Astrocyte (in vitro differentiated cells and primary cell): ENCODE data around the gene OCA2. TPM values are rescaled to one million over a fixed set of nuclear protein-coding genes. Genes with fewer than 3 reads are reported as not detected.

ENCODE experiments used
- DNase-seq: peaks from one replicate; pipeline ENCODE4 v3.0.0-alpha.2; 2010; ENCODE audit warnings: low read depth
- FAIRE-seq: peaks from 2 replicates; lab custom pipeline; 2011; peaks lifted over from hg19 to GRCh38; lab: Jason Lieb, UNC
- H2AFZ ChIP-seq: 2 replicates; pipeline ENCODE4 v1.6.0; 2012; ENCODE audit warnings: low read depth, low read length, inconsistent platforms
- H3K27ac ChIP-seq: 2 replicates; pipeline ENCODE4 v1.5.1; 2011; ENCODE audit warnings: low read depth, low read length, inconsistent platforms
- H3K27me3 ChIP-seq: 2 replicates; pipeline ENCODE4 v1.6.0; 2011; ENCODE audit warnings: low read length, inconsistent platforms; ENCODE audit not compliant: insufficient read depth
- H3K36me3 ChIP-seq: 2 replicates; pipeline ENCODE4 v1.5.1; 2011; ENCODE audit warnings: low read length, inconsistent platforms; ENCODE audit not compliant: insufficient read depth
- H3K4me1 ChIP-seq: 2 replicates; pipeline ENCODE4 v1.5.1; 2011; ENCODE audit warnings: low read length, inconsistent platforms; ENCODE audit not compliant: insufficient read depth
- H3K4me2 ChIP-seq: 2 replicates; pipeline ENCODE4 v1.6.0; 2012; ENCODE audit warnings: low read length, inconsistent platforms
- H3K4me3 ChIP-seq: 2 replicates; pipeline ENCODE4 v1.5.1; 2011; ENCODE audit warnings: low read depth, mild to moderate bottlenecking, low read length, inconsistent platforms; ENCODE audit not compliant: insufficient read depth
- H3K79me2 ChIP-seq: 2 replicates; pipeline ENCODE4 v1.6.0; 2012; ENCODE audit warnings: mild to moderate bottlenecking, low read length, inconsistent platforms; ENCODE audit not compliant: insufficient read depth
- H3K9ac ChIP-seq: 2 replicates; pipeline ENCODE4 v1.6.0; 2012; ENCODE audit warnings: mild to moderate bottlenecking, low read length, inconsistent platforms
- H3K9me3 ChIP-seq: 2 replicates; pipeline ENCODE4 v1.5.1; 2012; ENCODE audit warnings: low read depth, mild to moderate bottlenecking, low read length, inconsistent platforms; ENCODE audit not compliant: insufficient read depth
- H4K20me1 ChIP-seq: 2 replicates; pipeline ENCODE4 v1.6.0; 2012; ENCODE audit warnings: low read length, inconsistent platforms; ENCODE audit not compliant: insufficient read depth
- H3K27ac Mint-ChIP-seq: one replicate; pipeline ENCODE4 v1.8.0; 2021; ENCODE audit warnings: mild to moderate bottlenecking, mixed read lengths; ENCODE audit not compliant: unreplicated experiment
- H3K27me3 Mint-ChIP-seq: one replicate; pipeline ENCODE4 v1.8.0; 2021; ENCODE audit warnings: low read depth, mixed read lengths; ENCODE audit not compliant: unreplicated experiment
- H3K36me3 Mint-ChIP-seq: one replicate; pipeline ENCODE4 v1.8.0; 2021; ENCODE audit warnings: low read depth, mixed read lengths; ENCODE audit not compliant: unreplicated experiment
- H3K4me1 Mint-ChIP-seq: one replicate; pipeline ENCODE4 v1.8.0; 2021; ENCODE audit warnings: low read depth, mixed read lengths; ENCODE audit not compliant: unreplicated experiment
- H3K4me3 Mint-ChIP-seq: one replicate; pipeline ENCODE4 v1.8.0; 2021; ENCODE audit warnings: mild to moderate bottlenecking, moderate library complexity, mixed read lengths; ENCODE audit not compliant: unreplicated experiment
- H3K9me3 Mint-ChIP-seq: one replicate; pipeline ENCODE4 v1.8.0; 2021; ENCODE audit warnings: mild to moderate bottlenecking, mixed read lengths; ENCODE audit not compliant: unreplicated experiment
- CTCF ChIP-seq: IDR thresholded peaks from 2 replicates; pipeline ENCODE4 v1.5.1; 2011; ENCODE audit warnings: low read depth, mild to moderate bottlenecking, inconsistent platforms, low read length, moderate library complexity; ENCODE audit not compliant: insufficient read depth
- EZH2 ChIP-seq: IDR thresholded peaks from 2 replicates; pipeline ENCODE4 v1.6.1; 2012; ENCODE audit warnings: mild to moderate bottlenecking, low read length, inconsistent platforms; ENCODE audit not compliant: insufficient read depth
- total RNA-seq: library from RNA; stranded (reverse); gene quantifications from 2 replicates; pipeline ENCODE4 v1.2.1, GENCODE V29; 2021

Gene OCA2
- total RNA-seq, 1 donor from 2014 or later = 2.9 TPM

- FAIRE-seq = no peak
- H3K4me3 ChIP-seq = no peak overlapping the region
These were observed 4.2 kb downstream of the OCA2 start for GRCh38 chr15:28094732-28095521.

GRCh38 chr15:28093752-28094535 lies 5.2 kb downstream of the OCA2 start:
- TF ChIP-seq EZH2 (no peak), CTCF (no peak)
- no peak overlapping the region for H3K9ac ChIP-seq
- H4K20me1 ChIP-seq = peaks cover 12% of the 10 kb centered on the region
- H3K9me3 Mint-ChIP-seq = peaks cover 10% of the 10 kb centered on the region
- peaks cover 13% of the 10 kb centered on the region for H3K4me1 Mint-ChIP-seq
- FAIRE-seq = no peak
- H3K27ac ChIP-seq = no peak overlapping the region
- no peaks in the 10 kb centered on the region for H3K79me2 ChIP-seq
- H2AFZ ChIP-seq = no peak overlapping the region
- no peak overlapping the region for H3K4me3 ChIP-seq
- no peaks in the 10 kb centered on the region for H3K36me3 ChIP-seq
- no peak overlapping the region for H3K4me3 Mint-ChIP-seq
- no peak overlapping the region for H3K4me2 ChIP-seq
- peaks cover 10% of the 10 kb centered on the region for H3K27me3 ChIP-seq
- no peak overlapping the region for H3K27ac Mint-ChIP-seq
- H3K9me3 ChIP-seq = no peaks in the 10 kb centered on the region
- no peak for DNase-seq
- H3K36me3 Mint-ChIP-seq = peaks cover 5% of the 10 kb centered on the region
- peaks cover 20% of the 10 kb centered on the region for H3K4me1 ChIP-seq
- peaks cover 25% of the 10 kb centered on the region for H3K27me3 Mint-ChIP-seq

More at GRCh38 chr15:28094732-28095521, 4.2 kb downstream of the OCA2 start:
- Histone ChIP-seq H3K4me1 (peaks cover 22% of the 10 kb centered on the region), H3K36me3 (no peaks in the 10 kb centered on the region), H3K27ac (no peak overlapping the region), H4K20me1 (peaks cover 12% of the 10 kb centered on the region), H3K27me3 (peaks cover 12% of the 10 kb centered on the region), H2AFZ (peak overlapping the region; percentile 97), H3K9ac (no peak overlapping the region), H3K9me3 (no peaks in the 10 kb centered on the region), H3K79me2 (no peaks in the 10 kb centered on the region), H3K4me2 (peak overlapping the region; percentile 95)
- Mint-ChIP-seq H3K4me1 (peaks cover 13% of the 10 kb centered on the region), H3K9me3 (peaks cover 8% of the 10 kb centered on the region), H3K4me3 (peak overlapping the region; percentile 84), H3K27me3 (peaks cover 27% of the 10 kb centered on the region), H3K36me3 (peaks cover 3% of the 10 kb centered on the region), H3K27ac (no peak overlapping the region)
- DNase-seq = no peak
- TF ChIP-seq CTCF (no peak), EZH2 (peak; percentile 72)
